CD14-positive monocyte (primary cell): ENCODE measurements around the gene CTNND2. TPM values are rescaled to one million over a fixed set of nuclear protein-coding genes. Genes with fewer than 3 reads are reported as not detected.

Source experiments
- DNase-seq, 3 donors: peaks; one replicate each; pipeline ENCODE4 v3.0.0-alpha.2; 2011 to 2022
- H2AFZ ChIP-seq: 2 replicates; pipeline ENCODE4 v1.6.0; 2012; ENCODE audit warnings: mild to moderate bottlenecking, low read depth, low read length, inconsistent platforms; ENCODE audit not compliant: insufficient read depth, poor library complexity, severe bottlenecking
- H3K27ac ChIP-seq, 2 donors: 1 replicate in 1 of 2; 2 replicates in 1 of 2; pipeline ENCODE4 v1.5.1; 2012 to 2013; ENCODE audit warnings: low read length in 2 of 2, control low read depth in 1 of 2, inconsistent platforms in 1 of 2, low read depth in 1 of 2, mild to moderate bottlenecking in 1 of 2
- H3K27me3 ChIP-seq, 2 donors: one replicate each; pipeline versions ENCODE4 v1.6.0 to v1.6.1; 2011 to 2013; ENCODE audit warnings: low read length in 2 of 2; ENCODE audit not compliant: control insufficient read depth in 2 of 2, insufficient read depth in 2 of 2
- H3K36me3 ChIP-seq, 2 donors: replicated peaks in 1 of 2; 1 replicate in 1 of 2; 2 replicates in 1 of 2; pipeline versions ENCODE4 v1.5.1 to v1.6.1; 2012 to 2013; ENCODE audit warnings: low read length in 2 of 2, control low read depth in 1 of 2, inconsistent platforms in 1 of 2, mild to moderate bottlenecking in 1 of 2; ENCODE audit not compliant: insufficient read depth in 2 of 2, control insufficient read depth in 1 of 2
- H3K4me1 ChIP-seq, 2 donors: 1 replicate in 1 of 2; 2 replicates in 1 of 2; pipeline versions ENCODE4 v1.5.1 to v1.6.1; 2012 to 2013; ENCODE audit warnings: low read length in 2 of 2, control low read depth in 1 of 2, inconsistent platforms in 1 of 2, mild to moderate bottlenecking in 1 of 2, moderate library complexity in 1 of 2; ENCODE audit not compliant: insufficient read depth in 2 of 2, control insufficient read depth in 1 of 2
- H3K4me2 ChIP-seq: replicated peaks from 2 replicates; pipeline ENCODE3; 2012; ENCODE audit warnings: low read length, moderate library complexity, mild to moderate bottlenecking; ENCODE audit not compliant: poor library complexity, severe bottlenecking; ENCODE audit errors: extremely low read depth
- H3K4me3 ChIP-seq, 3 experiments: fragments of 200-600 bp in 1 of 3; sonication (generic) in 1 of 3; replicated peaks in 1 of 3; 1 replicate in 2 of 3; 2 replicates in 1 of 3; pipeline ENCODE4 v1.5.1; 2011 to 2013; ENCODE audit warnings: low read length in 3 of 3, mild to moderate bottlenecking in 3 of 3, control low read depth in 2 of 3, low read depth in 2 of 3, inconsistent platforms in 1 of 3, moderate library complexity in 1 of 3
- H3K79me2 ChIP-seq: 2 replicates; pipeline ENCODE4 v1.6.0; 2012; ENCODE audit warnings: mild to moderate bottlenecking, control low read depth, inconsistent platforms, low read length, moderate library complexity; ENCODE audit not compliant: insufficient read depth
- H3K9ac ChIP-seq: 2 replicates; pipeline ENCODE4 v1.6.0; 2017; ENCODE audit warnings: low read length, mild to moderate bottlenecking; ENCODE audit not compliant: insufficient read depth, poor library complexity, severe bottlenecking
- H3K9me3 ChIP-seq, 2 donors: replicated peaks in 1 of 2; 1 replicate in 1 of 2; 2 replicates in 1 of 2; pipeline versions ENCODE4 v1.5.1 to v1.6.1; 2012 to 2013; ENCODE audit warnings: low read length in 2 of 2, control low read depth in 1 of 2; ENCODE audit not compliant: control insufficient read depth in 1 of 2, insufficient read depth in 1 of 2
- H4K20me1 ChIP-seq: 2 replicates; pipeline ENCODE4 v1.6.0; 2012; ENCODE audit warnings: mild to moderate bottlenecking, low read length, control low read depth, moderate library complexity; ENCODE audit not compliant: insufficient read depth
- H3K27ac Mint-ChIP-seq, 7 donors: one replicate each; pipeline ENCODE4 v1.8.0; 2020; ENCODE audit warnings: mild to moderate bottlenecking in 7 of 7, mixed read lengths in 7 of 7, moderate library complexity in 6 of 7, inconsistent platforms in 2 of 7
- H3K27me3 Mint-ChIP-seq, 3 donors: one replicate each; pipeline ENCODE4 v1.8.0; 2021 to 2022; ENCODE audit warnings: low read depth in 3 of 3, mild to moderate bottlenecking in 3 of 3, mixed read lengths in 3 of 3, moderate library complexity in 3 of 3, inconsistent platforms in 1 of 3
- H3K36me3 Mint-ChIP-seq, 2 donors: one replicate each; pipeline ENCODE4 v1.8.0; 2020; ENCODE audit warnings: mixed read lengths in 2 of 2, inconsistent platforms in 1 of 2, mild to moderate bottlenecking in 1 of 2
- H3K4me1 Mint-ChIP-seq: one replicate; pipeline ENCODE4 v1.8.0; 2020; ENCODE audit warnings: mild to moderate bottlenecking, mixed read lengths
- H3K4me3 Mint-ChIP-seq, 2 donors: one replicate each; pipeline ENCODE4 v1.8.0; 2020; ENCODE audit warnings: mild to moderate bottlenecking in 2 of 2, mixed read lengths in 2 of 2, moderate library complexity in 1 of 2
- H3K9me3 Mint-ChIP-seq, 7 donors: one replicate each; pipeline ENCODE4 v1.8.0; 2020 to 2022; ENCODE audit warnings: mixed read lengths in 7 of 7, mild to moderate bottlenecking in 6 of 7, moderate library complexity in 6 of 7, inconsistent platforms in 2 of 7
- WGBS: methylation state at CpG from one replicate; pipeline ENCODE4 v1.1.5; 2013; ENCODE audit warnings: missing lambda C conversion rate; ENCODE audit not compliant: insufficient coverage; 5-methylcytosine and 5-hydroxymethylcytosine counted together
- intact Hi-C, 2 donors: fragments of 100-400 bp; cut with micrococcal nuclease; formaldehyde crosslinking; loops; one replicate each; pipeline versions ENCODE4 v1.15.0 to v1.15.1; 2023
- polyA plus RNA-seq, 3 donors: library from polyadenylated mRNA; depleted of rRNA in 1 of 3; unstranded in 2 of 3; stranded (reverse) in 1 of 3; fragments of 300-500 nt in 2 of 3; fragments of >200 nt in 1 of 3; fragmentation: Illumina TruSeq in 2 of 3; gene quantifications; 1 replicate in 2 of 3; 2 replicates in 1 of 3; pipeline ENCODE4 v1.2.3, GENCODE V29; 2012 to 2021
- TF ChIP-seq, protein P1 (sequence below): fragments of 200-600 bp; IDR thresholded peaks from one replicate; pipeline ENCODE4 v1.8.0; 2022; ENCODE audit warnings: antibody characterized with exemption, mild to moderate bottlenecking

The CTNND2 gene
- polyA plus RNA-seq, 3 donors = not detected

DNA sequence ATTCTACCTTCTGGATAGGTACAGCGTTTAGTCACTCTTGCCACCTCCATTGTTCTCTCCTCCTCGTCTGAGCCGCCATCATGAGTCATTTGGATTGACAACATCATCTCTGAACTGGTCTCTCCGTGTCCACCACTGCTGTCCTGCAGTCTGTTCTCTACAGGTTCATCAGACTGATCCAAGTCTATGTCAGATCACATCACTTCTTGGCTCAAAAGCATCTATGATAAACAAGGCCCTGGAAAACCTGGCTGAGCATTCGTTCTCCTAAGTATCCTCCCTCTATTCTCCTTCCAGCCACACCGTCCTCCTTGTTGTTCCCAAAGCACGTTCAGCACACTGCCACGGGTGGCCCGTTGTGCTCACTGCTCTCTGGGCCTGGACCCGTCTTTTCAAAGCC, 50.5 kb downstream of the CTNND2 start:
- H4K20me1 ChIP-seq = no peaks in the 10 kb centered on the region
- no peak overlapping the region for H3K9ac ChIP-seq
- peaks cover 0 to 4% (median 2%) of the 10 kb centered on the region in 7 donors for H3K9me3 Mint-ChIP-seq
- no peak overlapping the region for H3K4me2 ChIP-seq
- H3K27ac ChIP-seq = no peak overlapping the region
- intact Hi-C loops = no loop called here
- no peaks in the 10 kb centered on the region for H3K36me3 ChIP-seq
- no peaks in the 10 kb centered on the region for H3K4me1 ChIP-seq
- H3K27me3 ChIP-seq = no peaks in the 10 kb centered on the region
- H3K4me3 ChIP-seq = no peak overlapping the region
- no peak overlapping the region for H3K4me3 Mint-ChIP-seq
- TF ChIP-seq, protein P1, sequence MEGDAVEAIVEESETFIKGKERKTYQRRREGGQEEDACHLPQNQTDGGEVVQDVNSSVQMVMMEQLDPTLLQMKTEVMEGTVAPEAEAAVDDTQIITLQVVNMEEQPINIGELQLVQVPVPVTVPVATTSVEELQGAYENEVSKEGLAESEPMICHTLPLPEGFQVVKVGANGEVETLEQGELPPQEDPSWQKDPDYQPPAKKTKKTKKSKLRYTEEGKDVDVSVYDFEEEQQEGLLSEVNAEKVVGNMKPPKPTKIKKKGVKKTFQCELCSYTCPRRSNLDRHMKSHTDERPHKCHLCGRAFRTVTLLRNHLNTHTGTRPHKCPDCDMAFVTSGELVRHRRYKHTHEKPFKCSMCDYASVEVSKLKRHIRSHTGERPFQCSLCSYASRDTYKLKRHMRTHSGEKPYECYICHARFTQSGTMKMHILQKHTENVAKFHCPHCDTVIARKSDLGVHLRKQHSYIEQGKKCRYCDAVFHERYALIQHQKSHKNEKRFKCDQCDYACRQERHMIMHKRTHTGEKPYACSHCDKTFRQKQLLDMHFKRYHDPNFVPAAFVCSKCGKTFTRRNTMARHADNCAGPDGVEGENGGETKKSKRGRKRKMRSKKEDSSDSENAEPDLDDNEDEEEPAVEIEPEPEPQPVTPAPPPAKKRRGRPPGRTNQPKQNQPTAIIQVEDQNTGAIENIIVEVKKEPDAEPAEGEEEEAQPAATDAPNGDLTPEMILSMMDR = no peak
- H3K27me3 Mint-ChIP-seq = no peaks in the 10 kb centered on the region
- H3K9me3 ChIP-seq = no peaks in the 10 kb centered on the region
- no peak overlapping the region for H3K27ac Mint-ChIP-seq
- no peaks in the 10 kb centered on the region for H3K36me3 Mint-ChIP-seq
- H3K4me1 Mint-ChIP-seq = no peaks in the 10 kb centered on the region
- DNase-seq = no peak
- H2AFZ ChIP-seq = no peak overlapping the region
- H3K79me2 ChIP-seq = no peaks in the 10 kb centered on the region
- WGBS = 68% methylated on average over 10 of the region's 10 CpGs

DNA sequence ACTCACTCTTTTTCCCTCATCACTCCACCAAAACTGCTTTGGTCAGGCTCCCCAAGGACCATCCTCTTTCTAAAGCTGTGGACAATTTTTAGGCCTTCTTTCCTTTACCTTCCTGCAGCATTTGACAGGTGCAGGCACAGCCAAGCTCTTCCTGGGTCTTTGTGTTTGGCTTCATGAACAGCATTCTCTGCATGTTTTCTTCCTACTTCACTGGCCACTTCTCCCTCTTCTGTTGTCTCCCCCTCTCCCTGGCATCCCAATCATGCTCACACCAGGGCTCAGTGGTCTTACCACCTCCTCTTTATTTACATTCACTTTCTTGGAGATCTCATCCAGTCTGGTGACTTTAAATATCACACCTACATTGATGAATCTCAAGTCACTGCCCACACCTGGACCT, 51.1 kb downstream of the CTNND2 start:
- no peak for DNase-seq
- Histone ChIP-seq H4K20me1 (no peaks in the 10 kb centered on the region), H2AFZ (no peak overlapping the region), H3K4me3 (no peak overlapping the region), H3K9me3 (no peaks in the 10 kb centered on the region), H3K36me3 (no peaks in the 10 kb centered on the region), H3K27me3 (no peaks in the 10 kb centered on the region), H3K4me1 (no peaks in the 10 kb centered on the region), H3K27ac (no peak overlapping the region), H3K79me2 (no peaks in the 10 kb centered on the region), H3K9ac (no peak overlapping the region), H3K4me2 (no peak overlapping the region)
- Mint-ChIP-seq H3K27ac (no peak overlapping the region), H3K4me3 (no peak overlapping the region), H3K36me3 (no peaks in the 10 kb centered on the region), H3K4me1 (no peaks in the 10 kb centered on the region), H3K27me3 (no peaks in the 10 kb centered on the region), H3K9me3 (peaks cover 0 to 4% (median 0%) of the 10 kb centered on the region in 7 donors)
- intact Hi-C loops = no loop called here
- TF ChIP-seq, protein P1 = no peak
